HepG2 (cell line): ENCODE measurements around the gene DDX18.

ENCODE experiments used
- BRD4 ChIP-seq: sonication (generic); formaldehyde crosslinking; IDR thresholded peaks from 2 replicates; pipeline ENCODE4 v1.4.0; 2020; ENCODE audit warnings: missing genetic modification reagents
- FOXK1 ChIP-seq: sonication (generic); formaldehyde crosslinking; IDR thresholded peaks from 2 replicates; pipeline ENCODE4 v1.4.0; 2020; ENCODE audit warnings: low read depth, missing genetic modification reagents, borderline replicate concordance
- PHF20 ChIP-seq: sonication (generic); formaldehyde crosslinking; IDR thresholded peaks from 2 replicates; pipeline ENCODE4 v1.5.0; 2020; ENCODE audit warnings: mild to moderate bottlenecking, missing genetic modification reagents
- POLR2AphosphoS2 ChIP-seq: IDR thresholded peaks from 2 replicates; pipeline ENCODE4 v1.6.1; 2011; ENCODE audit warnings: low read depth, low read length, improper control_type of control experiment
- SMC3 ChIP-seq: IDR thresholded peaks from 2 replicates; pipeline ENCODE4 v1.6.1; 2011; ENCODE audit warnings: low read length, improper control_type of control experiment
- ZBTB8A ChIP-seq: sonication (generic); formaldehyde crosslinking; IDR thresholded peaks from 2 replicates; pipeline ENCODE4 v1.4.0; 2020; ENCODE audit warnings: mild to moderate bottlenecking, low read depth, missing genetic modification reagents, borderline replicate concordance
- ZNF652 ChIP-seq: IDR thresholded peaks from 2 replicates; pipeline ENCODE4 v1.6.1; 2016; ENCODE audit warnings: low read depth, borderline replicate concordance
- ZNF704 ChIP-seq: sonication (generic); formaldehyde crosslinking; IDR thresholded peaks from 2 replicates; pipeline ENCODE4 v1.8.1; 2023; ENCODE audit warnings: mild to moderate bottlenecking, inconsistent platforms, moderate library complexity, missing genetic modification reagents, borderline replicate concordance
- ZNF83 ChIP-seq: sonication (generic); formaldehyde crosslinking; IDR thresholded peaks from 2 replicates; pipeline ENCODE4 v1.4.0; 2020; ENCODE audit warnings: missing genetic modification reagents, mild to moderate bottlenecking, borderline replicate concordance

- no peak for TF ChIP-seq PHF20 (CRISPR knock-in tag)
- TF ChIP-seq BRD4 (CRISPR knock-in tag): no peak
- no peak for TF ChIP-seq ZNF83
- TF ChIP-seq SMC3: no peak
- TF ChIP-seq ZNF704 (CRISPR knock-in tag): no peak
- TF ChIP-seq ZBTB8A: no peak
- TF ChIP-seq POLR2AphosphoS2: no peak
- TF ChIP-seq ZNF652 (CRISPR knock-in tag): no peak
- TF ChIP-seq FOXK1 (CRISPR knock-in tag): no peak
Measured at GRCh38 chr2:117875786-117876185, 61.3 kb downstream of the DDX18 start.
